Coronary artery (tissue), 2 donors: Measurements from ENCODE around the gene TMEM131L.

Source experiments
- DNase-seq: peaks from one replicate; pipeline ENCODE4 v3.0.0-alpha.2; 2017; ENCODE audit warnings: low spot score
- H3K27ac ChIP-seq, 2 donors: fragments of 200-600 bp; sonication (generic); one replicate each; pipeline ENCODE4 v1.5.1; 2016 to 2019
- H3K4me3 ChIP-seq: fragments of 200-600 bp; sonication (generic); 2 replicates; pipeline ENCODE4 v1.5.1; 2016; ENCODE audit warnings: mild to moderate bottlenecking, moderate library complexity
- TF ChIP-seq, protein P1 (sequence below): fragments of 200-600 bp; sonication (generic); IDR thresholded peaks from one replicate; pipeline ENCODE4 v1.5.1; 2019; ENCODE audit warnings: antibody characterized with exemption

TMEM131L gene

DNA sequence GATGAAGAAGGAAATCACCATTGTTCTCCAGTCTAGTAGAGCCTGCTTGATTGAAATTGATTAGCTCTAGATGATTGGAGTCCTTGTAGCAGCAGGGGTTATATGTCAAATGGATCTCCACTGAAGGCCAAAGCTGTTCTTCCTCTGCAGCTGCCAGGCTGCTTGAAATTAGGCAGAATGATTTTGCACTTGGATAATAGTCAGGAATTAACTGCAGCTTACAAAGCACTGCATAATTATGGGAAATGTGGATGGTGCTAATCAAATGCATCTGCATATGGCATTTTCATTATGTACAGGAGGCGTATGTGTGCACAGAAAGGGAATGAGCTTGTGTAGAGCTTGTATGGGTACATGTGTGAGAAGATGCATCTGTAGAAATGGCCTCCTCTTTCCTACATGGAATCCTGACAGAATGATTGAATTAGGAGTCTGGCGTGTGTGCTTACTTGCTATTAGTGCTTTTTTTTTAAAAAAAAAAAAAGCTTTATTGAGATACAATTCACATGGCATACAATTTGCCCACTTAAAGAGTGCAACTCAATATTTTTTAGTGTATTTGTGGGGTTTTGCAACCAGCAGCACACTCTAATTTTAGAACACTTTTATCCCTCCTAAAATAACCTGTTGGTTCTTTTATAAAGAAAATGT is 65.9 kb downstream of the TMEM131L start:
- no peak for DNase-seq
- TF ChIP-seq, protein P1, sequence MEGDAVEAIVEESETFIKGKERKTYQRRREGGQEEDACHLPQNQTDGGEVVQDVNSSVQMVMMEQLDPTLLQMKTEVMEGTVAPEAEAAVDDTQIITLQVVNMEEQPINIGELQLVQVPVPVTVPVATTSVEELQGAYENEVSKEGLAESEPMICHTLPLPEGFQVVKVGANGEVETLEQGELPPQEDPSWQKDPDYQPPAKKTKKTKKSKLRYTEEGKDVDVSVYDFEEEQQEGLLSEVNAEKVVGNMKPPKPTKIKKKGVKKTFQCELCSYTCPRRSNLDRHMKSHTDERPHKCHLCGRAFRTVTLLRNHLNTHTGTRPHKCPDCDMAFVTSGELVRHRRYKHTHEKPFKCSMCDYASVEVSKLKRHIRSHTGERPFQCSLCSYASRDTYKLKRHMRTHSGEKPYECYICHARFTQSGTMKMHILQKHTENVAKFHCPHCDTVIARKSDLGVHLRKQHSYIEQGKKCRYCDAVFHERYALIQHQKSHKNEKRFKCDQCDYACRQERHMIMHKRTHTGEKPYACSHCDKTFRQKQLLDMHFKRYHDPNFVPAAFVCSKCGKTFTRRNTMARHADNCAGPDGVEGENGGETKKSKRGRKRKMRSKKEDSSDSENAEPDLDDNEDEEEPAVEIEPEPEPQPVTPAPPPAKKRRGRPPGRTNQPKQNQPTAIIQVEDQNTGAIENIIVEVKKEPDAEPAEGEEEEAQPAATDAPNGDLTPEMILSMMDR: no peak
- no peak overlapping the region for H3K27ac ChIP-seq
- no peak overlapping the region for H3K4me3 ChIP-seq

DNA sequence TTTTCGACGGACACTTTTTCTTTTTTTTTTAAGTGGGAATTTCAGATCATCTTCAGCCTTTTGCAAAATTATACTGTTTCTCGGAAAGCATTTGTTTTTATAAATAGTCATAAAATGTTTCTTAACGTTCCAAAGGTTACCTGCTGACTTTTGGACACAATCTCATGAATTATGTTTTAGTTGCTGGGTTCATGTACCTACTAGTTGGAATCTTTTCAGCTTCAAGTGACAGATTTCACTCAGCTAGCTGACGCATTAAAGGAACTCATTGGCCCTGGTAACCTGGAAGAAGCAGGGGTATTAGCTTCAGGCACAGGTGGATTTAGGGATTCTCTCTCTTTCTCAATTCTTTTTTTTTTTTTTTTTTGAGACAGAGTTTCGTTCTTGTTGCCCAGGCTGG is 66.5 kb downstream of the TMEM131L start:
- H3K4me3 ChIP-seq: no peak overlapping the region
- TF ChIP-seq, protein P1: no peak
- no peak overlapping the region for H3K27ac ChIP-seq
- no peak for DNase-seq

DNA sequence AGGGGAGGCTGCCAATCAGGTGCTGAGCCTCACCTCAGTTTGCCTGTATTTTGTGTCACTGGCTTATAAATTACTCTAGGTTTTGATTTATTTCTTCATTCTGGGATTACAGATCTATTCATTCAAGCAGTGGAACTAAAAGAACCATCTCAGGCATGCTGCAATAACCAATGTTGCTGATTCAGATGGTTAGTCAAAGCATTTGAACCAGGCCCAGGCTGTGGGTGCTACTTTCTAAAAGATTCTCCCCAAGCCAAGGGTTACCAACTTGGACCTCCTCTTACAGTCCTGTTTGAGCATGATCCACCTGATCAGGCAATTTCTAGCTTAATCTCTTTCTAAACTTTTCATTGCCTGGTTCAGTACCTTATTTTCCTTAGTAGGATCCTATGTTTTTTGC is 67.2 kb downstream of the TMEM131L start:
- DNase-seq: no peak
- no peak overlapping the region for H3K4me3 ChIP-seq
- no peak overlapping the region for H3K27ac ChIP-seq
- TF ChIP-seq, protein P1: no peak

DNA sequence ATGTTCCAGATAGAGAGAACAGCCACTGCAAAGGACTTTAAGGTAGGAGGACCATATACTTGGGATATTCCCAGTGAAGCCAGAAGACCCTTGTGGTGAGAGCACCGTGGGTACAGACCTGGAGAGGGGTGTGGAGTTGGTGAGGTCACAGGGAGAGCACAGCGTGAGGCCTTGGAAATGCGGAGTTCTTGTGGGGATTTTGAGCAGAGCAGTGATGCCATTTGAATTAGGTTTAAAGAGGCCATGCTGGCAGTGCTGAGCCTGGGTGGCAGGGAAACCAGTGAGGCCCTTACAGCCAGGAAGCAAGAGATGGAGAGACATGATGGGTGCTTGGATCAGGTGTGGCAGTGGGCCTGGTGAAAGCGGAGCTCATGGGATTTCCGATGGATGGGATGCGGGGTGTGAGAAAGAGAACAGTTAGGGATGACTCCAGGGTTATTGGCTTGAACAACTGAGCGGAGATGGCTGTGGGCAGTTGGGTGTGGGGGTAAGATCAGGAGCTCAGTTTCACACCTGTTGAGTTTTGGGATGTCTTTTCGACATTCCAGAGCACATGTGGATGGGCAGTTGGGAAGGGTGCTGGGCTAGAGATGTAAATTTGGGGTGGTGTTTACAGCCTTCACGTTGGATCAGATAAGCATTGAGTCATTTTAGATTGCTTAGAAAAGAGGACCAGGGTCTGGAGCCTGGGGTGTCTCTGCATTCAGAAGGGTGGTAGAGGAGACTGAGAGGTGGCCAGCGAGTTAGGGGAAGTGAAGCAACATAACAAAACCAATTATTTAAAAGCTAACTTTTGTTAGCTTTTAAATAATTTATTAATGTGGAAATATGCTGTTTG is 68.9 kb downstream of the TMEM131L start:
- Histone ChIP-seq H3K27ac (no peak overlapping the region), H3K4me3 (no peak overlapping the region)
- DNase-seq: no peak
- TF ChIP-seq, protein P1: no peak

DNA sequence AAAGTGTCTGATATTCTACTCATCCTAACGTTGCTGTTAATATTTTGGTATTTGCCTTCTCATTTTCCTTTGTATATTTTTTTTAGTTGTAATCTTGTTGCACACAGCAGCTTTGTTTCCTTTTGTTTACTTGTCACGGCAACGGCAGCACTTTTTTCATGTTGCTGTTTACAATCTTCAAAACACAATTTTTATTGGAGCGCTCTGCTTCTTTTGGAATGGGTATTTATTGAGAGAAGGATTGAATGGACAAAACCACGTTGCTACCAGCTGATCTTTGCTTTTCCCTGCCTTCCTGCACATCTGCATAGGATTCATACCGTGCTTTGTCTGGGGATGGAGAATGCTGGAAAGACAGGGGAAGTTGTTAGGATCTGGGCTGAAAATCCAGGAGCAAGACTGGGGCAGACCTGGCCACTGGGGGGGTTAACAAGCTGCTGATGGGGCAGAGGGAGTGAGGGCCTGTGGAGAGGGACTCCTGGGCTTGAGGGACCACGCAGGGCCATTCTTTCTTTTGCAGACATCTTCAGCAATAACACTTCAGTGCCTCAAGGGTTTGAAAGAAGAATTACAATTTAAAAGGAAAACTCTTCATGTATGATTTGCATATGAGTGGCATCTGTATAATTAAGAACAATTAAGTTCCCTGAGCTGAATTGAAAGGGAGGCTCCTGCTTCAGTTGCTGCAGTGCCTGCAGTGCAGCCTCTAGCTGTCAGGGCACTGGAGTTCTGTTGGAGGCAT is 69.8 kb downstream of the TMEM131L start:
- no peak overlapping the region for H3K27ac ChIP-seq
- TF ChIP-seq, protein P1: no peak
- no peak for DNase-seq
- H3K4me3 ChIP-seq: no peak overlapping the region

DNA sequence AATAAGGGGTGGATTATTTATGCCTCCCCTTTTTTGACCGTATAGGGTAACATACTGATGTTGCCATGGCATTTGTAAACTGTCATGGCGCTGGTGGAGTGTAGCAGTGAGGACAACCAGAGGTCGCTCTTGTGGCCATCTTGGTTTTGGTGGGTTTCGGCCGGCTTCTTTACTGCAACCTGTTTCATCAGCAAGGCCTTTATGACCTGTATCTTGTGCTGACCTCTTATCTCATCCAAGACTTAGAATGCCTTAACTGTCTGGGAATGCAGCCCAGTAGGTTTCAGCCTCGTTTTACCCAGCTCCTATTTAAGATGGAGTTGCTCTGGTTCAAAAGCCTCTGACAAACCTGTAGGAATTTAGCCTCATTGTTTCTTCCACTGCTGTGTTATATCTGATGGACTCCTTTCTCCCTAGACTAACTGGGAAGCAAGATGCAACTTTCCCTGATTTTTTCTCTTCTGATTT is 71.4 kb downstream of the TMEM131L start:
- H3K27ac ChIP-seq: peak overlapping the region in 1 of 2 donors; percentile 80
- no peak for DNase-seq
- no peak overlapping the region for H3K4me3 ChIP-seq
- TF ChIP-seq, protein P1: no peak
